Stimulated activated naive B cell treated with anti-CD40 and anti-IgM and Interleukin-4, amounts not matched to agents 10 μg/mL and 1 μg/mL and 100 μg/mL, for 72 hours (primary cell): ENCODE measurements around the gene POLDIP3.
"Not testable (repeated sequence)": the region's sequence is repeated elsewhere in the genome, so short reads cannot be mapped to it uniquely, and the experiment has no call there.

Experiments
- ATAC-seq, 2 donors: fragments of 150-1000 bp; cut with Tn5 transposase; replicated peaks; 2 replicates each; pipeline ENCODE4 v1.10.0; 2021; ENCODE audit warnings: moderate library complexity in 1 of 2
- DNase-seq: peaks from one replicate; pipeline ENCODE4 v3.0.0; 2021
- H3K27ac Mint-ChIP-seq: one replicate; pipeline ENCODE4 v1.8.0; 2022; ENCODE audit warnings: mild to moderate bottlenecking, mixed read lengths
- H3K27me3 Mint-ChIP-seq, 2 donors: one replicate each; pipeline ENCODE4 v1.8.0; 2022; ENCODE audit warnings: mixed read lengths in 2 of 2
- H3K36me3 Mint-ChIP-seq, 2 donors: one replicate each; pipeline ENCODE4 v1.8.0; 2022; ENCODE audit warnings: mixed read lengths in 2 of 2, mild to moderate bottlenecking in 1 of 2
- H3K4me1 Mint-ChIP-seq, 2 donors: one replicate each; pipeline ENCODE4 v1.8.0; 2022; ENCODE audit warnings: mixed read lengths in 2 of 2, mild to moderate bottlenecking in 1 of 2
- H3K4me3 Mint-ChIP-seq, 2 donors: one replicate each; pipeline ENCODE4 v1.8.0; 2022; ENCODE audit warnings: mild to moderate bottlenecking in 2 of 2, mixed read lengths in 2 of 2, moderate library complexity in 1 of 2
- H3K9me3 Mint-ChIP-seq, 2 donors: one replicate each; pipeline ENCODE4 v1.8.0; 2022; ENCODE audit warnings: mixed read lengths in 2 of 2, mild to moderate bottlenecking in 1 of 2

The POLDIP3 gene

DNA sequence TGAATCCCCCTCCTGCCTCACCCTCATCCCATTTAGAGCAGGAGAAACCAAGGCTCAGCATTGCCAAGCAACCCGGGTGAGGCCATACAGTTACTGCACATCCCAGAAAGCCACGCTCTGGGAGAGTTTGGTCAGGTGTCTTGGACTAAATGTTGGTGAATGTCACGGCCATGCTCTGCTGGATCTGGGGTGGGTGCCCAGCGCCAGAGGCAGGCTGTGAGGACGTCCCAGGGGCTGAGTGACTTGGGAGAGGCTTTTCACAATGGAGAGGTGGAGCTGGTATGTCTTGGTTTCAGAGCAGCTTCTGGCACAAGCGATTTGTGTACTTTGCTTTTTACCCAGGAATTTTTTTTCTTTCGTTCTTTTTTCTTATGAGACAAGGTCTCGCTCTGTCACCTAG lies 54.3 kb downstream of the POLDIP3 start:
- no peak overlapping the region for H3K4me3 Mint-ChIP-seq
- peaks cover 6 to 11% of the 10 kb centered on the region in 2 donors for H3K36me3 Mint-ChIP-seq
- H3K27me3 Mint-ChIP-seq, result no peaks in the 10 kb centered on the region
- peaks cover 18 to 36% of the 10 kb centered on the region in 2 donors for H3K4me1 Mint-ChIP-seq
- H3K9me3 Mint-ChIP-seq, result no peaks in the 10 kb centered on the region
- no peak for ATAC-seq
- no peak overlapping the region for H3K27ac Mint-ChIP-seq
- no peak for DNase-seq

- ATAC-seq, result peak; percentile 88 to 93
- no peaks in the 10 kb centered on the region for H3K9me3 Mint-ChIP-seq
- no peaks in the 10 kb centered on the region for H3K27me3 Mint-ChIP-seq
- H3K4me1 Mint-ChIP-seq, result peaks cover 28 to 45% of the 10 kb centered on the region in 2 donors
- H3K4me3 Mint-ChIP-seq, result peak within 1 kb of the TSS; percentile 84 to 88
- peak within 1 kb of the TSS; percentile 76 for H3K27ac Mint-ChIP-seq
- H3K36me3 Mint-ChIP-seq, result no peaks in the 10 kb centered on the region
- peak; percentile 76 for DNase-seq
Observed at GRCh38 chr22:42553475-42554361, 61.0 kb downstream of the POLDIP3 start, which contains the start of gene SERHL2. TSS of gene SERHL2 (plus strand) at chr22:42553956. CDS start at chr22:42554021, 65 bp downstream.

- peak overlapping the region; percentile 81 to 86 for H3K4me3 Mint-ChIP-seq
- not testable (repeated sequence) for H3K27me3 Mint-ChIP-seq, H3K27ac Mint-ChIP-seq, ATAC-seq, DNase-seq, H3K36me3 Mint-ChIP-seq, H3K9me3 Mint-ChIP-seq
- peaks cover 28 to 45% of the 10 kb centered on the region in 2 donors for H3K4me1 Mint-ChIP-seq
Observed at GRCh38 chr22:42552294-42552647, 62.4 kb downstream of the POLDIP3 start.

- Mint-ChIP-seq H3K27ac (no peak overlapping the region), H3K4me3 (no peak overlapping the region), H3K4me1 (peaks cover 28 to 45% of the 10 kb centered on the region in 2 donors)
Observed at GRCh38 chr22:42549331-42550060, 65.2 kb downstream of the POLDIP3 start.

DNA sequence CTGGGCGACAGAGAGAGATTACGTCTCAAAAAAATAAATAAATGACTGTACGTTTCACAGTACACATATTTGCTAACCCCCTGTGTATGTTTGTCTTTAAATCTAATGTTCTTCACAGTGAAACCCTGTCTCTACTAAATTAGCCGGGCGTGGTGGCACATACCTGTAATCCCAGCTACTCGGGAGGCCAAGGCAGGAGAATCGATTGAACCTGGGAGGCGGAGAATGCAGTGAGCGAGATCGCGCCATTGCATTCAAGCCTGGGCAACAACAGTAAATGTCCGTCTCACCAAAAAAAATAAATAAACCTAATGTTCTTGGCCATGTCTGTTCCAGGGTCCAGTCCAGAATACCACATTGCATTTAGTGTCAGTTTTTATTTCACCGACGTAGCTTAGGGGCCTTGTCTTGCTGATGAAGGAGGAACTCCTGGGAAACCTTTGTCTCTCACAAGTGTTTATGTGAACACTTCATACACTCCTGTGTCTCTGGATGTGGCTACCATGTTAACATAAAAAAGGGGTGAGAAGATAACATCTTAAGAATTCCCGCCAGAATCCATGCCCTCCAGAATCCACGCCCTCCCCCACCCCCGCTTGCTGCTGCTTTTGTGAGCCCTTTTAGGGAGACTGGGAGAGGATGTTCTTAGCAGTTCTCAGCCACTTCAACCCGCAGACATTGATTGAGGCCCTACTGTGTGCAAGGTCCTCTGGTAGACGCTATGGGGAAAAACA lies 65.9 kb downstream of the POLDIP3 start:
- no peaks in the 10 kb centered on the region for H3K9me3 Mint-ChIP-seq

More at GRCh38 chr22:42549331-42550060, 65.2 kb downstream of the POLDIP3 start:
- ATAC-seq (no peak), DNase-seq (no peak)
- H3K27me3 Mint-ChIP-seq, result no peaks in the 10 kb centered on the region
- H3K36me3 Mint-ChIP-seq, result no peaks in the 10 kb centered on the region
- no peaks in the 10 kb centered on the region for H3K9me3 Mint-ChIP-seq

GRCh38 chr22:42548126-42548525 lies 66.6 kb downstream of the POLDIP3 start:
- ATAC-seq, H3K4me3 Mint-ChIP-seq, H3K9me3 Mint-ChIP-seq, H3K27ac Mint-ChIP-seq, DNase-seq, H3K27me3 Mint-ChIP-seq, H3K36me3 Mint-ChIP-seq: not testable (repeated sequence)
- peaks cover 24 to 33% of the 10 kb centered on the region in 2 donors for H3K4me1 Mint-ChIP-seq

More for the DNA sequence above, 65.9 kb downstream of the POLDIP3 start:
- no peak overlapping the region for H3K27ac Mint-ChIP-seq
- ATAC-seq (no peak), DNase-seq (no peak)
- H3K27me3 Mint-ChIP-seq, result no peaks in the 10 kb centered on the region
- H3K36me3 Mint-ChIP-seq, result no peaks in the 10 kb centered on the region
- peaks cover 25 to 40% of the 10 kb centered on the region in 2 donors for H3K4me1 Mint-ChIP-seq
- H3K4me3 Mint-ChIP-seq, result no peak overlapping the region

DNA sequence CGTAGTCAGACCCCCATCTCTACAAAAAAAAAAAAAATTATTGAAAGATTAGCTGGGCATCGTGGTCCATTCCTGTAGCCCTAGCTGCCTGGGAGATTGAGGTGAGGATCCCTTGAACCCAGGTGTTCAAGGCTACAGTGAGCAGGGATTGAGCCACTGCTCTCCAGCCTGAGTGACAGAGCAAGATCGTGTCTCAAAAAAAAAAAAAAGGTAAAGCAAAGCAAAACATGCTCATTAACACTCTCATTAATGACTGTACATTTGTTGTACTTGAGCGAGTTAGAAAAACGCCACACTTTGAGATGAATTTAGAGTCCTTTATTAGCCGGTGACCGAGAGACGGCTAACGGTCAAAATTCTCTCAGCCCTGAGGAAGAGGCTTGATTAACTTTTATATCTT lies 67.1 kb downstream of the POLDIP3 start:
- Mint-ChIP-seq H3K4me1 (peaks cover 27 to 30% of the 10 kb centered on the region in 2 donors), H3K27me3 (no peaks in the 10 kb centered on the region), H3K36me3 (no peaks in the 10 kb centered on the region), H3K9me3 (no peaks in the 10 kb centered on the region), H3K27ac (no peak overlapping the region), H3K4me3 (no peak overlapping the region)
- no peak for ATAC-seq
- DNase-seq, result no peak

- ATAC-seq (no peak), DNase-seq (no peak)
- Mint-ChIP-seq H3K27ac (no peak overlapping the region), H3K36me3 (no peaks in the 10 kb centered on the region), H3K4me1 (peaks cover 8 to 13% of the 10 kb centered on the region in 2 donors), H3K27me3 (no peaks in the 10 kb centered on the region), H3K9me3 (no peaks in the 10 kb centered on the region), H3K4me3 (no peak overlapping the region)
Observed at GRCh38 chr22:42544686-42545085, 70.0 kb downstream of the POLDIP3 start.

DNA sequence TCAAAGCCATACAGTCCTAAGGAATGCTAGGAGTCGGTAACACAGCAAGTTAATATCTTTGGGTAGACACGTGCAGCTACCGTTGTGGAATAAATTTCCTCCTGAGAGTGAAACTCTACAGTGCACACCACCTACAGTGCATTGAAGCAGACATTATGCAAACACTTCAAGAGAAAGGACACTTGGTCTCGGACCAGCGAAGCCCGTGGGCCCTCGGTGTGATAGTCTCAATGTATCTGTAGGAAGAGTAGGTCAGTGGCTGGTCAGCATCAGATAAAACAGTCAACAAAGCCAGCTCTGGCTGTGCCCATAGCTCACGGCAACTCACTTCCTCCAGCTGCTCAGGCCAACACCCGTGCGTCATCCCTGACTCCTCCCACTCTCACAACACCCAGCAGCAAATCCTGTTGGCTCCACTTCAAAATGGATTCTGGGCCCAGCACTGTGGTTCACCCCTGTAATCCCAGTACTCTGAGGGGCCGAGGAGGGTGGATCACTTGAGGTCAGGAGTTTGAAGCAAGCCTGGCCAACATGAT lies 75.4 kb downstream of the POLDIP3 start:
- peaks cover 28 to 45% of the 10 kb centered on the region in 2 donors for H3K4me1 Mint-ChIP-seq
- H3K27ac Mint-ChIP-seq, result peak overlapping the region; percentile 92
- ATAC-seq (peak; percentile 77 to 81), DNase-seq (peak; percentile 44)
- H3K27me3 Mint-ChIP-seq, H3K9me3 Mint-ChIP-seq, H3K36me3 Mint-ChIP-seq: not testable (repeated sequence)
- peak overlapping the region; percentile 21 to 28 for H3K4me3 Mint-ChIP-seq

GRCh38 chr22:42537199-42537831 lies 77.4 kb downstream of the POLDIP3 start:
- not testable (repeated sequence) for H3K36me3 Mint-ChIP-seq, H3K9me3 Mint-ChIP-seq, H3K27me3 Mint-ChIP-seq
- peak; percentile 45 for DNase-seq
- peak; percentile 73 to 77 for ATAC-seq
- Mint-ChIP-seq H3K4me1 (peaks cover 36 to 65% of the 10 kb centered on the region in 2 donors), H3K27ac (peak overlapping the region; percentile 93), H3K4me3 (peak overlapping the region; percentile 30 to 39)

- DNase-seq, H3K27me3 Mint-ChIP-seq, H3K9me3 Mint-ChIP-seq, ATAC-seq, H3K36me3 Mint-ChIP-seq: not testable (repeated sequence)
- Mint-ChIP-seq H3K4me3 (peak overlapping the region; percentile 30 to 39), H3K27ac (peak overlapping the region; percentile 93), H3K4me1 (peaks cover 38 to 66% of the 10 kb centered on the region in 2 donors)
Observed at GRCh38 chr22:42536634-42537033, 78.0 kb downstream of the POLDIP3 start.

- Mint-ChIP-seq H3K27me3 (no peaks in the 10 kb centered on the region), H3K4me1 (peaks cover 36 to 66% of the 10 kb centered on the region in 2 donors), H3K9me3 (no peaks in the 10 kb centered on the region), H3K36me3 (peaks cover 0 to 3% of the 10 kb centered on the region in 2 donors), H3K27ac (peak overlapping the region; percentile 93), H3K4me3 (no peak overlapping the region)
- DNase-seq, result no peak
- ATAC-seq, result no peak
Observed at GRCh38 chr22:42536166-42536565, 78.5 kb downstream of the POLDIP3 start.

DNA sequence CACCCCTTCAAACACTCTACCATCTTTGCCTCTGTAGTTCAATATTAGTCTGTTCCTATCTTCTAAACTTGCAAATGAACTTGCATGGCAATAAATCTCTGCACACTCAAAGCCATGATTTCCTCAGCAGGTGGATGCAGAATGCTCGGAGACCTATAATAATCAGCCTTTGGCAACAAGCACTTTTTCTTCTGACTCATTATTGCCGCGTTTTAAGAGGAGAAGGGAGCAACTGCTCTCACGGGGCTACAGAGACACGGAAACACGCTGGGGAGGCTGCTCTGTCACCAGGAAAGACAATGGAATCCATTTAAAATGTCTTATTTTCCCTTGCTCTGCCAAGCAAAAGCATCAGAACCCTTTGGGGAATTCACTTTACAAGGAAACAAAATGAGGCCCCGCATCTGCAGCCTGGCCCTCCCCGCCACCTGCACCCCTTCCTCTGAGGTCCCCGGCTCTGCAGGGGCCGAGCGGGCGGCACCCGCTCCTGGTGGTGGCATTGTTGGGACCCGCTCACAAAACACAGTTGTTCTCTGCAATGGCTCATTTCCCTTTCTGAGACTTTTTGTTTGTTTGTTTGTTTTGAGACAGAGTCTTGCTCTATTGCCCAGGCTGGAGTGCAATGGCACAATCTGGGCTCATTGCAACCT lies 79.5 kb downstream of the POLDIP3 start:
- not testable (repeated sequence) for ATAC-seq, H3K27ac Mint-ChIP-seq, DNase-seq, H3K27me3 Mint-ChIP-seq, H3K4me3 Mint-ChIP-seq, H3K9me3 Mint-ChIP-seq, H3K36me3 Mint-ChIP-seq
- peaks cover 36 to 66% of the 10 kb centered on the region in 2 donors for H3K4me1 Mint-ChIP-seq
